Thoracic aorta (tissue), 2 donors: ENCODE results near the gene TMEM167B. TPM values are rescaled to one million over a fixed set of nuclear protein-coding genes. Genes with fewer than 3 reads are reported as not detected.

Experiments used
- ATAC-seq: fragments of 150-250 bp; one replicate; pipeline ENCODE4 v1.8.0; 2017; ENCODE audit warnings: low read depth; ENCODE audit not compliant: insufficient number of reproducible peaks, low FRiP score
- DNase-seq: peaks from one replicate; pipeline ENCODE4 v3.0.0-alpha.2; 2020; ENCODE audit warnings: low spot score
- H3K27ac ChIP-seq, 2 donors: fragments of 200-600 bp; sonication (generic); 1 replicate in 1 of 2; 2 replicates in 1 of 2; pipeline ENCODE4 v1.5.1; 2016; ENCODE audit warnings: mild to moderate bottlenecking in 2 of 2, moderate library complexity in 2 of 2
- H3K27me3 ChIP-seq: fragments of 200-600 bp; sonication (generic); replicated peaks from 2 replicates; pipeline ENCODE4 v1.6.0; 2016; ENCODE audit warnings: mild to moderate bottlenecking; ENCODE audit not compliant: insufficient read depth
- H3K36me3 ChIP-seq: fragments of 200-600 bp; sonication (generic); one replicate; pipeline ENCODE4 v1.5.1; 2016
- H3K4me1 ChIP-seq, 2 donors: fragments of 200-600 bp; sonication (generic); 1 replicate in 1 of 2; 2 replicates in 1 of 2; pipeline versions ENCODE4 v1.5.1 to v1.6.0; 2016; ENCODE audit warnings: low read depth in 2 of 2, mild to moderate bottlenecking in 1 of 2; ENCODE audit not compliant: control insufficient read depth in 1 of 2
- H3K4me3 ChIP-seq: fragments of 200-600 bp; sonication (generic); 2 replicates; pipeline ENCODE4 v1.5.1; 2016; ENCODE audit warnings: mild to moderate bottlenecking
- H3K9me3 ChIP-seq: fragments of 200-600 bp; sonication (generic); 2 replicates; pipeline ENCODE4 v1.5.1; 2016
- total RNA-seq, 2 donors: library from RNA; depleted of rRNA; stranded (reverse); fragments of >200 nt; gene quantifications; one replicate each; pipeline versions ENCODE4 v1.1.0 to v1.2.3, GENCODE V29; 2016
- TF ChIP-seq, protein P1 (sequence below): fragments of 200-600 bp; sonication (generic); IDR thresholded peaks from one replicate; pipeline ENCODE4 v1.5.1; 2019; ENCODE audit warnings: antibody characterized with exemption

Gene TMEM167B
- total RNA-seq, 2 donors from 2014 or later, result 25.3 to 33.2 TPM

DNA sequence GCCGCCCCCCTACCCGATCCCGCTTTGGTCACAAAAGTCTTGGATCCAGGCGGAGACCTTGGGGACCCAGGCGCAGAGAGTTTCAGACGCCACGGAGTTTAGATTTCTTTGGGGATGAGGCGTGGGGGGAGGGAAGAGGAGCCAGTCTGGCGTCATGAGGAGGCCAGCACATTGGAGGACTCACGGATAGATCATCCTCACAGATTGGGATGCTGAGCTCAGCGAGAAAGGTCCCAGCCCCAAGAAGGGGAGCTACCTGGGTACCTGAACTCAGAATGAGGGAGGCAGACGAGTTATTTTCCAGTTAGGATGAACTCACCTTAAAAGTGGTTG lies 23.7 kb downstream of the TMEM167B start:
- Histone ChIP-seq H3K27me3 (no peaks in the 10 kb centered on the region), H3K27ac (no peak overlapping the region), H3K9me3 (no peaks in the 10 kb centered on the region), H3K4me1 (peaks cover 5 to 23% of the 10 kb centered on the region in 2 donors), H3K36me3 (no peaks in the 10 kb centered on the region), H3K4me3 (peak overlapping the region; percentile 69)
- ATAC-seq, result no peak
- TF ChIP-seq, protein P1, sequence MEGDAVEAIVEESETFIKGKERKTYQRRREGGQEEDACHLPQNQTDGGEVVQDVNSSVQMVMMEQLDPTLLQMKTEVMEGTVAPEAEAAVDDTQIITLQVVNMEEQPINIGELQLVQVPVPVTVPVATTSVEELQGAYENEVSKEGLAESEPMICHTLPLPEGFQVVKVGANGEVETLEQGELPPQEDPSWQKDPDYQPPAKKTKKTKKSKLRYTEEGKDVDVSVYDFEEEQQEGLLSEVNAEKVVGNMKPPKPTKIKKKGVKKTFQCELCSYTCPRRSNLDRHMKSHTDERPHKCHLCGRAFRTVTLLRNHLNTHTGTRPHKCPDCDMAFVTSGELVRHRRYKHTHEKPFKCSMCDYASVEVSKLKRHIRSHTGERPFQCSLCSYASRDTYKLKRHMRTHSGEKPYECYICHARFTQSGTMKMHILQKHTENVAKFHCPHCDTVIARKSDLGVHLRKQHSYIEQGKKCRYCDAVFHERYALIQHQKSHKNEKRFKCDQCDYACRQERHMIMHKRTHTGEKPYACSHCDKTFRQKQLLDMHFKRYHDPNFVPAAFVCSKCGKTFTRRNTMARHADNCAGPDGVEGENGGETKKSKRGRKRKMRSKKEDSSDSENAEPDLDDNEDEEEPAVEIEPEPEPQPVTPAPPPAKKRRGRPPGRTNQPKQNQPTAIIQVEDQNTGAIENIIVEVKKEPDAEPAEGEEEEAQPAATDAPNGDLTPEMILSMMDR, result no peak
- DNase-seq, result no peak

DNA sequence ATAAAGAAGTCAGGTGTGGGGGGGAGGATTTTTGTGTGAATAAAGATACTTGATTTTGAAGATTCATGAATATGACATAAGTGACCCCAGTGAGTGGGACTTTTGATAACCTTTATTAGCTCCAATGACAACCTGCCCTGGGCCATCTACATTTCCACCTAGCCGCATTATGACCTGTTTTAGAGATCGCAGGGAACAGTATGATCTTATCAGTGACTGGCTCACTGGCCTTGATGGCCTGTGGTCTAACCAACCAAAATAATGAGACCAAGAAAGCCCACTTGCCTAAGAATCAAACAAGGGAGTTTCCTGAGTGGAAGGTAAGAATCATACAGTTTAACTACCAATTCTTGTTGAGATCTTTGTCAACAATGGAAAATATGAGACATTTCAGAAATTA lies 25.1 kb downstream of the TMEM167B start:
- H3K27ac ChIP-seq, result no peak overlapping the region
- no peak for DNase-seq
- no peak for ATAC-seq
- no peaks in the 10 kb centered on the region for H3K36me3 ChIP-seq
- no peaks in the 10 kb centered on the region for H3K27me3 ChIP-seq
- peaks cover 5 to 23% of the 10 kb centered on the region in 2 donors for H3K4me1 ChIP-seq
- no peaks in the 10 kb centered on the region for H3K9me3 ChIP-seq
- H3K4me3 ChIP-seq, result no peak overlapping the region
- TF ChIP-seq, protein P1, result no peak

DNA sequence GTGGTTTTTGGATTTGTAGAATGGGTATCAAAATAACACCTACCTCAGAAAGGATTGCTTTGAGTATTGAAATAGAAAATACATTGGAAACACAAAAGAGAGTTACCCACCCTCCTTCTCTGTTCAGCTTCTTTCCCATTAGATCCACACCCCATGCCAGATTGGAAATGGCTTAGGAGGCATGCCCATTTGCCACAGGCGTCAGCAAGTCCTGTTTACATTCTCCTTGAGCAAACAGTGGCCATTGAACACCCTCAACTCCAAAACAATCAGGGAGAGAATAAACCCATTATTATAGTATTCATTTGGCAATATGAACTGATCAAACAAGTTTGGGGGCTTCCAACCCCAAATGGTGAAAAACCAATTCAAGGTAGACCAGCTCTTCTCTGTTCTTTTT lies 25.7 kb downstream of the TMEM167B start:
- Histone ChIP-seq H3K27me3 (no peaks in the 10 kb centered on the region), H3K9me3 (no peaks in the 10 kb centered on the region), H3K36me3 (no peaks in the 10 kb centered on the region), H3K27ac (no peak overlapping the region), H3K4me3 (no peak overlapping the region), H3K4me1 (peaks cover 5 to 23% of the 10 kb centered on the region in 2 donors)
- ATAC-seq (no peak), DNase-seq (no peak)
- TF ChIP-seq, protein P1, result no peak

DNA sequence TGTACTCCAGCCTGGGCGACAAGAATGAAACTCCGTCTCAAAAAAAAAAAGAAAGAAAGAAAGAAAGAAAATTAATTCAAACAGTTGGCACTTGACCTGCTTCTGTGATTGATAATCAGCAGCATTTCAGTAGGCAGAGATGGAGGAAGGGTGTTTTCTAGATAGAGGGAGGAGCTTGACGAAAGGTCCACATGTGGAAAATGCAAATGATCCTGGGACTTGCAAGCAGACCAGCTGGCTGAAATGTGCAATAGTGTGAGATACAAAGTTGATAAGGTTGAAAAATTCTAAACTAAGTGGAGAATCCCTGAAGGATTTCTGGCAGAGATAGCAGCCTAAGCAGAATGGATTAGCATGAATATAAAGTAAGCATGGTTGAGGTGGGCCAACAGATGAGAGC lies 27.5 kb downstream of the TMEM167B start:
- Histone ChIP-seq H3K4me3 (no peak overlapping the region), H3K27me3 (no peaks in the 10 kb centered on the region), H3K27ac (no peak overlapping the region), H3K36me3 (no peaks in the 10 kb centered on the region), H3K4me1 (peaks cover 5 to 13% of the 10 kb centered on the region in 2 donors), H3K9me3 (no peaks in the 10 kb centered on the region)
- TF ChIP-seq, protein P1, result no peak
- DNase-seq (no peak), ATAC-seq (no peak)

DNA sequence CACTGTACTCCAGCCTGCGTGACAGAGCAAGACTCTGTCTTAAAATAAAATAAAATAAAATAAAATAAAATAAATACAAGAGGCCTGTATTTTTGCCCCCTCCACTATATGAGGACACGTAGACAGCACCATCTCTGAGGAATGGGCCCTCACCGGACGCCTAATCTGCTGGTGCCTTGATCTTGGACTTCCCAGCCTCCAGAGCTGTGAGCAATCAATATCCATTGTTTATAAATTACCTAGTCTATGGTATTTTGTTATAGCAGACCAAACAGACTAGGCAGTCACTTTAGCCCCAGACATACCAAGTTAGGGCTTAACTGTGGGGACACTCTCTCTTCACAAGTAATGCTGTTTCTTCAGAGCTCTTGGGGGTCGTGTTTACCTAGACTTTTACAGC lies 29.8 kb downstream of the TMEM167B start:
- Histone ChIP-seq H3K36me3 (no peaks in the 10 kb centered on the region), H3K9me3 (no peaks in the 10 kb centered on the region), H3K27me3 (no peaks in the 10 kb centered on the region), H3K27ac (no peak overlapping the region), H3K4me1 (no peaks in the 10 kb centered on the region), H3K4me3 (no peak overlapping the region)
- DNase-seq (no peak), ATAC-seq (no peak)
- TF ChIP-seq, protein P1, result no peak
